ENCODE data around the gene SPRYD7.
"Not testable (repeated sequence)": the region's sequence is repeated elsewhere in the genome, so short reads cannot be mapped to it uniquely, and the experiment has no call there.

SPRYD7 gene

DNA sequence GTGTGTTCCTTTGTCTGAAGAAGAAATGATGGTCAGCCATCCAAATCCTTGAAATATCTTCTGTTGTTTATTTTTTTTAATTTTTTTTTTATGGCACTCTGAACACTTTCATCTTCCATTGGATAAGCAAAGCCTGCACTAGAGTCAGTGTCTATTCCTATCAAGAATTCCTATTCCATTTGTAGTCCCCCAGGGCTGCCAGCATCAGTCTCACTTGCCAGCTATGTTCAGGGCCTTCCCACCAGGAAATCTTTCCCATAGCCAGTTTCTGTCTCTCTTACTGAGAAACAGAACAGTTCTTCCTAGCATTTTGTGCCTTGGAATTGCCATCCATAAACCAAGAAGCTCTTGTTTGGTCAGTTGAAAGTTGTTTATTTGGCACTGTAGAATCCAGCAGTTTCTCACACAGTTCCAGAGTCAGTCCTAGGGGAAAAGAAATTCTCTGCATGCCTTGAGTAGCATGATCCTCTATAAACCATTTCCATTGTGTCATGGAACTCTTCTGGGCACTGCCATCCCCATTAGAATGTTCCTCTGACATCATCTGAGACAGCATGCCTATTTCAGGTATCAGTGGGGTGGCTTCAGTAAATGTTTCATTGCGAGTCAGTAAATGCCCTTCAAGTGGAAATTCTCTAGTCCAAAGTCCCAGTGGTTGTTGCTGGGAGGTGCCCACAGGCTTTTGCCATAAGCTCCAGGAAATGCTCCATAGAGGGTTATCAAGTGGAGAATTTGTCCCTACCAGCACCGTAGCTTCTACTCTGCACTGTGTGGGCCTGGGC is 18.7 kb upstream of the SPRYD7 start:
- Histone ChIP-seq H3K36me3 (ENCODE audit: control insufficient read depth, insufficient read depth, low read length) (no peaks in the 10 kb centered on the region), H3K27me3 (replicated peaks; ENCODE audit: control insufficient read depth, insufficient read depth, low read length) (no peaks in the 10 kb centered on the region), H3K4me3 (replicated peaks; ENCODE audit: low read depth, low read length) (no peak overlapping the region)
- DNase-seq (ENCODE audit: extremely low read depth, insufficient read length): no peak
- TF ChIP-seq, protein P1, sequence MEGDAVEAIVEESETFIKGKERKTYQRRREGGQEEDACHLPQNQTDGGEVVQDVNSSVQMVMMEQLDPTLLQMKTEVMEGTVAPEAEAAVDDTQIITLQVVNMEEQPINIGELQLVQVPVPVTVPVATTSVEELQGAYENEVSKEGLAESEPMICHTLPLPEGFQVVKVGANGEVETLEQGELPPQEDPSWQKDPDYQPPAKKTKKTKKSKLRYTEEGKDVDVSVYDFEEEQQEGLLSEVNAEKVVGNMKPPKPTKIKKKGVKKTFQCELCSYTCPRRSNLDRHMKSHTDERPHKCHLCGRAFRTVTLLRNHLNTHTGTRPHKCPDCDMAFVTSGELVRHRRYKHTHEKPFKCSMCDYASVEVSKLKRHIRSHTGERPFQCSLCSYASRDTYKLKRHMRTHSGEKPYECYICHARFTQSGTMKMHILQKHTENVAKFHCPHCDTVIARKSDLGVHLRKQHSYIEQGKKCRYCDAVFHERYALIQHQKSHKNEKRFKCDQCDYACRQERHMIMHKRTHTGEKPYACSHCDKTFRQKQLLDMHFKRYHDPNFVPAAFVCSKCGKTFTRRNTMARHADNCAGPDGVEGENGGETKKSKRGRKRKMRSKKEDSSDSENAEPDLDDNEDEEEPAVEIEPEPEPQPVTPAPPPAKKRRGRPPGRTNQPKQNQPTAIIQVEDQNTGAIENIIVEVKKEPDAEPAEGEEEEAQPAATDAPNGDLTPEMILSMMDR (IDR thresholded peaks at IDR 0.05; ENCODE audit: insufficient read depth, low read length, poor library complexity, severe bottlenecking): no peak

GRCh38 chr13:49953560-49953959 is 17.4 kb upstream of the SPRYD7 start:
- no peak for DNase-seq (ENCODE audit: extremely low read depth, insufficient read length)
- Histone ChIP-seq H3K27me3 (replicated peaks; ENCODE audit: control insufficient read depth, insufficient read depth, low read length) (no peaks in the 10 kb centered on the region), H3K4me3 (replicated peaks; ENCODE audit: low read depth, low read length) (no peak overlapping the region), H3K36me3 (ENCODE audit: control insufficient read depth, insufficient read depth, low read length) (no peaks in the 10 kb centered on the region)
- TF ChIP-seq, protein P1 (IDR thresholded peaks at IDR 0.05; ENCODE audit: insufficient read depth, low read length, poor library complexity, severe bottlenecking): no peak

DNA sequence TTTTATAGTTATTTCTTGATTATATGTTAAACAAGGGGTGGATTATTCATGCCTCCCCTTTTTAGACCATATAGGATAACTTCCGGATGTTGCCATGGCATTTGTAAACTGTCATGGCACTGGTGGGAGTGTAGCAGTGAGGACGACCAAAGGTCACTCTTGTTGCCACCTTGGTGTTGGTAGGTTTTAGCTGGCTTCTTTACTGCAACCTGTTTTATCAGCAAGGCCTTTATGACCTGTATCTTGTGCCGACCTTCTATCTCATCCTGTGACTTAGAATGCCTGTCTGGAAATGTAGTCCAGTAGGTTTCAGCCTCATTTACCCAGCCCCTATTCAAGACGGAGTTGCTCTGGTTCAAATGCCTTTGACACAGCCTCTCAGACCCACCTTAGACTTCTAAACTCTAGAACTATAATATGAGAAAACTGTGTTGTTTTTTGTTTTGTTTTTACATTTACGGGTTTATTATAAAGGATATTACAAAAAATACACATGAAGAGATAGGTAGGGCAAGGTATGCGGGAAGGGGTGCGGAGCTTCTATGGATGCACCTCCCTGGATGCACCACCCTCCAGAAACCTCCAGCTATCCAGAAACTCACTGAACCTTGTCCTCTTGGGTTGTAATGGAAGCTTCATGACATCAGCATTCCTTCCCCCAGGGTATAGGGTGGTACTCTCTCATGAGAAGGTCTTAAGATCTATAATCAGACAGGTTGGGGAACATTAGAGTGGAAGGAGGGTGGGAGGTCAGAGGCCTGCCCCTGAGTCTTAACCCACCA is 15.8 kb upstream of the SPRYD7 start:
- no peak for DNase-seq (ENCODE audit: extremely low read depth, insufficient read length)
- Histone ChIP-seq H3K36me3 (ENCODE audit: control insufficient read depth, insufficient read depth, low read length) (no peaks in the 10 kb centered on the region), H3K27me3 (replicated peaks; ENCODE audit: control insufficient read depth, insufficient read depth, low read length) (no peaks in the 10 kb centered on the region), H3K4me3 (replicated peaks; ENCODE audit: low read depth, low read length) (no peak overlapping the region)
- TF ChIP-seq, protein P1 (IDR thresholded peaks at IDR 0.05; ENCODE audit: insufficient read depth, low read length, poor library complexity, severe bottlenecking): no peak

DNA sequence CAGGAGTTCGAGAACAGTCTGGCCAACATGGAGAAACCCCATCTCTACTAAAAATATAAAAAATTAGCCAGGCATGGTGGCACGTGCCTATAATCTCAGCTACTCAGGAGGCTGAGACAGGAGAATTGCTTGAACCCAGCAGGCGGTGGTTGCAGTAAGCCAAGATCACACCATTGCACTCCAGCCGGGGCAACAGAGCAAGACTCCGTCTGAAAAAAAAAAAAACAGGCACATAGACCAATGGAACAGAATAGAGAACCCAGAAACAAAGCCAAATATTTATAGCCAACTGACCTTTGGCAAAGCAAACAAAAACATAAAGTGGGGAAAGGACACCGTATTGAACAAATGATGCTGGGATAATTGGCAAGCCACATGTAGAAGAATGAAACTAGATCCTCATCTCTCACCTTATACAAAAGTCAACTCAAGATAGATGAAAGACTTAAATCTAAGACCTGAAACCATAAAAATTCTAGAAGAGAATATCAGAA is 12.7 kb upstream of the SPRYD7 start:
- DNase-seq (ENCODE audit: extremely low read depth, insufficient read length); H3K4me3 ChIP-seq (replicated peaks; ENCODE audit: low read depth, low read length); H3K27me3 ChIP-seq (replicated peaks; ENCODE audit: control insufficient read depth, insufficient read depth, low read length); H3K36me3 ChIP-seq (ENCODE audit: control insufficient read depth, insufficient read depth, low read length): not testable (repeated sequence)

- no peak for DNase-seq (ENCODE audit: extremely low read depth, insufficient read length)
- Histone ChIP-seq H3K27me3 (replicated peaks; ENCODE audit: control insufficient read depth, insufficient read depth, low read length) (no peaks in the 10 kb centered on the region), H3K4me3 (replicated peaks; ENCODE audit: low read depth, low read length) (no peak overlapping the region), H3K36me3 (ENCODE audit: control insufficient read depth, insufficient read depth, low read length) (no peaks in the 10 kb centered on the region)
- TF ChIP-seq, protein P1 (IDR thresholded peaks at IDR 0.05; ENCODE audit: insufficient read depth, low read length, poor library complexity, severe bottlenecking): no peak
Measured at GRCh38 chr13:49939321-49939720, 3.2 kb upstream of the SPRYD7 start.

GRCh38 chr13:49938921-49939320 is 2.8 kb upstream of the SPRYD7 start:
- Histone ChIP-seq H3K36me3 (ENCODE audit: control insufficient read depth, insufficient read depth, low read length) (no peaks in the 10 kb centered on the region), H3K4me3 (replicated peaks; ENCODE audit: low read depth, low read length) (no peak overlapping the region), H3K27me3 (replicated peaks; ENCODE audit: control insufficient read depth, insufficient read depth, low read length) (no peaks in the 10 kb centered on the region)
- TF ChIP-seq, protein P1 (IDR thresholded peaks at IDR 0.05; ENCODE audit: insufficient read depth, low read length, poor library complexity, severe bottlenecking): no peak
- no peak for DNase-seq (ENCODE audit: extremely low read depth, insufficient read length)
